ENCODE results near the gene ARRDC3. TPM values are rescaled to one million over a fixed set of nuclear protein-coding genes. Genes with fewer than 3 reads are reported as not detected.

Gene ARRDC3
- total and polyA plus RNA-seq, 10 of the 15 experiments (the other 5 are each of a cell fraction or from before 2014, with no cell fraction given), result 2.3 to 14.0 (median 8.6) TPM

GRCh38 chr5:91380491-91381238 lies 2.5 kb downstream of the ARRDC3 start (continued):
- TF ChIP-seq ZBTB4 (CRISPR knock-in tag; IDR thresholded peaks at IDR 0.05), result peak; percentile 71; the same call in 1 of the 2 replicates
- no peak for TF ChIP-seq ASH2L (IDR thresholded peaks at IDR 0.05; ENCODE audit: borderline replicate concordance, low read depth)
- 0 out of 2 replicates have a peak, but pooled peaks have one; percentile 27 for TF ChIP-seq ZNF207 (IDR thresholded peaks at IDR 0.05; ENCODE audit: borderline replicate concordance)
- peak; percentile 36 for TF ChIP-seq SMAD5 (IDR thresholded peaks at IDR 0.05; ENCODE audit: low read depth)
- TF ChIP-seq RFX5 (IDR thresholded peaks at IDR 0.05; ENCODE audit: low read depth, low read length), result peak; percentile 98
- TF ChIP-seq ZNF687 (IDR thresholded peaks at IDR 0.05), result 0 out of 2 replicates have a peak, but pooled peaks have one; percentile 13
- TF ChIP-seq BCL11A (IDR thresholded peaks at IDR 0.05; ENCODE audit: low read depth, low read length), result no peak
- TF ChIP-seq MEF2A (IDR thresholded peaks at IDR 0.05; ENCODE audit: insufficient read depth, low read depth, low read length), result no peak
- TF ChIP-seq RUNX3 (IDR thresholded peaks at IDR 0.05; ENCODE audit: low read length), result 0 out of 2 replicates have a peak, but pooled peaks have one; percentile 27
- TF ChIP-seq, protein P1, sequence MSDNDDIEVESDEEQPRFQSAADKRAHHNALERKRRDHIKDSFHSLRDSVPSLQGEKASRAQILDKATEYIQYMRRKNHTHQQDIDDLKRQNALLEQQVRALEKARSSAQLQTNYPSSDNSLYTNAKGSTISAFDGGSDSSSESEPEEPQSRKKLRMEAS (IDR thresholded peaks at IDR 0.05; ENCODE audit: low read depth, low read length), result peak; percentile 30; the same call in 1 of the 2 replicates
- TF ChIP-seq CHD1 (IDR thresholded peaks at IDR 0.05; ENCODE audit: low read depth, low read length), result peak; percentile 87; the same call in 1 of the 2 replicates
- TF ChIP-seq IKZF1 (conservative IDR thresholded peaks at IDR 0.05), result no peak; the same call in 1 of the 2 replicates
- TF ChIP-seq USF1 (IDR thresholded peaks at IDR 0.05; ENCODE audit: borderline replicate concordance, extremely low read length, insufficient read depth, low read depth, low read length), result no peak
- peak; percentile 96 for TF ChIP-seq POLR2AphosphoS5 (IDR thresholded peaks at IDR 0.05; ENCODE audit: low read length)
- TF ChIP-seq SP1 (IDR thresholded peaks at IDR 0.05; ENCODE audit: low read depth, low read length), result peak; percentile 50
- TF ChIP-seq PML (IDR thresholded peaks at IDR 0.05; ENCODE audit: low read length), result peak; percentile 53
- peak in 1 of 2 experiments; percentile 47; a peak in 1 of 4 replicates for TF ChIP-seq IKZF2 (IDR thresholded peaks at IDR 0.05)
- TF ChIP-seq CEBPZ (IDR thresholded peaks at IDR 0.05; ENCODE audit: low read depth, low read length), result no peak
